Hepatocyte (in vitro differentiated cells): ENCODE results near the gene SLC1A4.

Source experiments
- EZH2phosphoT487 ChIP-seq: fragments of 200-600 bp; sonication (generic); IDR thresholded peaks from one replicate; pipeline ENCODE4 v1.6.1; 2018; ENCODE audit warnings: antibody characterized with exemption, mild to moderate bottlenecking, low read depth, moderate library complexity; ENCODE audit not compliant: unreplicated experiment, severe bottlenecking
- TF ChIP-seq, protein P1 (sequence below): fragments of 200-600 bp; sonication (generic); IDR thresholded peaks from 2 replicates; pipeline ENCODE4 v1.5.1; 2016; ENCODE audit warnings: antibody characterized with exemption, mild to moderate bottlenecking; ENCODE audit not compliant: poor library complexity

DNA sequence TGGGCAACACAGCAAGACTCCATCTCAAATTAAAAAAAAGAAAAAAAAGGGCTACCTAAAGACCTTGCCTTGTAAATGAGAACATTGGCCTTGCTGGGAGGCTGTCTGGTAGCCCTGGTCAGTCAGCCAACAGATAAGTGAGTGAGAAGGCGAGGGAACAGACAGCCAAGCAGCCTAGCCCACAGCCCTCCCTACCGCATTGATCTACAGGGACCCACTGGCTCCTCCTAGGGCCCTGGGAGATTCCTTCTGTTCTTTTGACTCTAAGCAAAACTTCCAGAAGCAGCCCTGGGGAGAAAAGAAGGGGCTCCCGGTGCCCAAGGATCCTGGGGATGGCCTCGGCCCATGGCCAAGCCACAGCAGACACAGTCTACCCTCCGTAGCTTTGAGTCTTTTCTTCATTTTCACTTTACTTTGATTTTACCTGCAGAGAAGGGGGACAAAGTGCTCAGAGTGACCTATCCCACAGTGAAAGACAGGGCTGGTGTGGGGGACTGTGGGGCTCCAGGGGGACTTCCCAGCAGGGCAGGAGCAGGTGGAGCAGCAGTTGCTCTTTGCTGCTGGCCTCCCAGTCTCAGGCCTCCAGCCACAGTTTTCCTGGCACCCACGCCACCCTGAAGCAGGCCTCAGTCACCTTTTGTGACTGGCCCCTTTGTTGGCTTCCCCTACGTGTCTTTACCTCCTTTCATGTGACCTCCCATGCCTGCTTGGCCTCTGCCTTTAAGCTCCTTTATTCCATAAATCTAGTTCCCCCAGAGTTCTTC, 72.1 kb downstream of the SLC1A4 start:
- TF ChIP-seq, protein P1, sequence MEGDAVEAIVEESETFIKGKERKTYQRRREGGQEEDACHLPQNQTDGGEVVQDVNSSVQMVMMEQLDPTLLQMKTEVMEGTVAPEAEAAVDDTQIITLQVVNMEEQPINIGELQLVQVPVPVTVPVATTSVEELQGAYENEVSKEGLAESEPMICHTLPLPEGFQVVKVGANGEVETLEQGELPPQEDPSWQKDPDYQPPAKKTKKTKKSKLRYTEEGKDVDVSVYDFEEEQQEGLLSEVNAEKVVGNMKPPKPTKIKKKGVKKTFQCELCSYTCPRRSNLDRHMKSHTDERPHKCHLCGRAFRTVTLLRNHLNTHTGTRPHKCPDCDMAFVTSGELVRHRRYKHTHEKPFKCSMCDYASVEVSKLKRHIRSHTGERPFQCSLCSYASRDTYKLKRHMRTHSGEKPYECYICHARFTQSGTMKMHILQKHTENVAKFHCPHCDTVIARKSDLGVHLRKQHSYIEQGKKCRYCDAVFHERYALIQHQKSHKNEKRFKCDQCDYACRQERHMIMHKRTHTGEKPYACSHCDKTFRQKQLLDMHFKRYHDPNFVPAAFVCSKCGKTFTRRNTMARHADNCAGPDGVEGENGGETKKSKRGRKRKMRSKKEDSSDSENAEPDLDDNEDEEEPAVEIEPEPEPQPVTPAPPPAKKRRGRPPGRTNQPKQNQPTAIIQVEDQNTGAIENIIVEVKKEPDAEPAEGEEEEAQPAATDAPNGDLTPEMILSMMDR, result no peak
- no peak for TF ChIP-seq EZH2phosphoT487
